NCI-H1436 (cell line): Measurements from ENCODE around the gene RTBDN.

ENCODE experiments used
- DNase-seq: peaks from one replicate; lab custom pipeline; 2025; lab: John Stamatoyannopoulos, UW

RTBDN gene

DNA sequence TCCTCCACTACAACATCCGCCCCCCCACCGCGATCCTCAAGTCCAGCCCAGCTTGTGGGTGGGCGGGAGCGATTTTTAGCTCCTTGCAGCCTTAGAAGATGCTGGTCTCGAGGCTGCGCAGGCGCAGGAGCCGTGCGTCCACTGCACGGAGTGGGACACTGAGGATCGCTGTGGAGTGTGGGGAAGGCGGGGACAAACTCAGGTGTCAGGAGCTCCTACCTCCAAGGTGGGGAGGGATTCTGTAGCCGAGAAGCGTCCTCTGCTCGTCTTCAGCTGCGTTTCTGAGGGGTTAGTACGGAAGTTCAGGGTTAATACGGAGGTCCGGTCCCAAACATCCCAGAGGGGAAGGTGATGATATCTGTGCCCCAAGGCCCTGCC is at the start of gene RTBDN:
TSS of gene RTBDN (minus strand) at position 14 of the 378 bp plus-strand sequence. CDS start 4,600 bp downstream, outside the sequence.
- no peak for DNase-seq

DNA sequence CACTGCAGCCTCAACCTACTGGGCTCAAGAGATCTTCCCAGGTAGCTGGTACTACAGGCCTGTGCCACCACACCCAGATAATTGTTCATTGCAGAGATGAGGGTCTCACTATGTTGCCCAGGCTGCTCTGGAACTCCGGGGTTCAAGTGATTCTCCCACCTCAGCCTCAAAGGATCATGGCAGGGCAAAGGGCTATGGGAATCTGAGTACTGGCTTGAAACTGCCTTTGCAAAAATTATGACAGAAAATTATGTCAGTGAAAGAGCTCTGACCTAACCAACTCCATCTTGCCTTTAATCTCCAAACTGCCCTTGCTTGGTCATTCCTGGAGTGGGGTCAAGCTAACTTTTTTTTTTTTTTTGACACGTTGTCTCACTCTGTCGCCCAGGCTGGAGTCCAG is 48.2 kb upstream of the RTBDN start:
- DNase-seq = no peak

DNA sequence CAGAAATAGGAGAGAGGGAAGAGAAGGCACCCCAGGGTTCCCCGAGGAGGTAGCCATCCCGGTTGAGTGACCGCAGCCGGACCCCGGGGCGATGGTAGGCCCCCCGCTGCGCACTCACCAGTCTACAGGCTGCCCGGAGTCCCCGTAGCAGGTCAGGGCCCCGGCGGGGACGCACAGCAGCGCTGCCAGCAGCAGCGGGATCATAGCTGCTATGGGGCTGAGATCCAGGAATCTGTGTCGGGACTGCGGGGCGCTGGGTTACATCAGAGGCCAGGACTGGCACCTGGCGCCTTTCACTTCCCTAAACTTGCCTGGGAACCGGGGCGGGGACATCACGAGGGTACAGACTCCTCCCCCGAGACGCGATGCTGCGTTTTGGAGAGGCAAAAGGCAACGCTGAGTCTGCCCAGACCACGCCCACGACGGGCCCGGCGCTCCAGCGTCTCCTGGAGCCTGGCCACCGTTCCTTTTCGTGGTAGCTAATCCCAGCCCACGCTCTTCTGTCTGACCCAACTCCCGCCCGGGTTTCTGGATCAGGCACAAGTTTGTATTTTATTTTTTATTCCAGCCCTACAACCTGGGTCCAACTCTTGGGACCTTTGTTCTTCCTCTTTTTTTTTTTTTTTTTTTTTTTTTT is 46.9 kb upstream of the RTBDN start, which contains the start of gene DNASE2:
TSS of gene DNASE2 (minus strand) at position 278 of the 637 bp plus-strand sequence. CDS start at position 204, 74 bp downstream.
- peak; percentile 97 for DNase-seq

DNA sequence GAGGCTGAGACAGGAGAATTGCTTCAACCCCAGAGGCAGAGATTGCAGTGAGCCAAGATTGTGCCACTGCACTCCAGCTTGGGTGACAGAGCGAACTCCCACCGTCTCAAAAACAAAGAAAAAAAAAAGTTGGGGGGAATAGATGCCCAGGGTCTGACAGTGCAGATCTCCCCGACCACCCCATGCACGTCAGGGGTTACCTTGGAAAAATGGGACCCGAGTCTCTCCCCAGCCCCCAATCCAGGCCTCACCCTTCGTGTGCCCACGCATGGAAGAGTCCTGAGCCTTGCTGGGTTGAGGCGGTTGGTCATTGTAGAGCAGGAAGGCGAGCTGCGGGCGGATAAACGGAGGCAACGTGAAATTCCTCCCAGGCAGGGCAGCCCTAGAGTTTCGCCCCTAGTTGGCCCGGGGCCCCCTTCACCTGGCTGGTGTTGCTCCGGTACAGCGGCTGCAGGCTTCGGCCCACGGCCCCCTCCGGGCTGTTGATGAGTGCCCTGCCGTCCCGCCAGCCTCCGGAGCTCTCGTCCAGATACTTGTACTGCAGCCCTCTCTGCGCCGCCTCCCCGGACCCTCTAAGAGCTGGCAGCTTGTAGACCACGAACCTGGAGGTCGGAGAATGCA is 46.3 kb upstream of the RTBDN start:
- DNase-seq = no peak

DNA sequence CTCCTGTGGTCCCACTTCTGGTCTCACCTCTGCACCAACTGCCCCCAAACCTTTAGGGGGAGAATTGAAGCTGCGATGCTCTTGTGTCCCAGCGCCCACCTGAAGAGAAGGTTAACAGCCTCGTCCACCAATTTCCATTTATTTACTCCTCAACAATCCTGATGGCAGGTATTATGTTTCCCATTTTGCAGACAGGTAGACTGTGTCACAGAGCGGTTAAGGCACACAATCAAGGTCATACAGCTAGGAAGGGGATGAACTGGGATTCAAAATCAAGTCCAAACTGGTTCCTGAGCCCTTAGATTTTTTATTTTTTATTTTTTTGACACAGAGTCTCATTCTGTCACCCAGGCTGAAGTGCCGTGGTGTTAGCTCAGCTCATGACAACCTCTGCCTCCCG is 40.7 kb upstream of the RTBDN start:
- DNase-seq = no peak

DNA sequence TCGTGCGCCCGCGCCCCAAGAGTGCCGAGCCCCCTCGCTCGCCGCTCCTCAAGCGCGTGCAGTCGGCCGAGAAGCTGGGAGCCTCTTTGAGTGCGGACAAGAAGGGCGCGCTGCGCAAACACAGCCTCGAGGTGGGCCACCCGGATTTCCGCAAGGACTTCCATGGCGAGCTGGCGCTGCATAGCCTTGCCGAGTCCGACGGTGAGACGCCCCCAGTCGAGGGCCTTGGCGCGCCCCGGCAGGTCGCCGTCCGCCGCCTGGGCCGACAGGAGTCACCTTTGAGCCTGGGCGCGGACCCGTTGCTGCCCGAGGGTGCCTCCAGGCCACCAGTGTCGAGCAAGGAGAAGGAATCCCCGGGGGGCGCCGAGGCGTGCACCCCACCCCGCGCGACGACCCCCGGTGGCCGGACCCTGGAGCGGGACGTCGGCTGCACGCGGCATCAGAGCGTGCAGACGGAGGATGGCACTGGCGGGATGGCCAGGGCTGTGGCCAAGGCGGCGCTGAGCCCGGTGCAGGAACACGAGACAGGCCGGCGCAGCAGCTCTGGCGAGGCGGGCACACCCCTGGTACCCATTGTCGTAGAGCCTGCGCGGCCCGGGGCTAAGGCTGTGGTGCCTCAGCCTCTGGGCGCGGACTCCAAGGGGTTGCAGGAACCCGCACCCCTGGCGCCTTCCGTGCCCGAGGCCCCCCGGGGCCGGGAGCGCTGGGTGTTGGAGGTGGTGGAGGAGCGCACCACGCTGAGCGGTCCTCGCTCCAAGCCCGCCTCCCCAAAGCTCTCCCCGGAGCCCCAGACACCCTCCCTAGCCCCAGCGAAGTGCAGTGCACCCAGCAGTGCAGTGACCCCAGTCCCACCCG is 39.7 kb upstream of the RTBDN start:
- no peak for DNase-seq

DNA sequence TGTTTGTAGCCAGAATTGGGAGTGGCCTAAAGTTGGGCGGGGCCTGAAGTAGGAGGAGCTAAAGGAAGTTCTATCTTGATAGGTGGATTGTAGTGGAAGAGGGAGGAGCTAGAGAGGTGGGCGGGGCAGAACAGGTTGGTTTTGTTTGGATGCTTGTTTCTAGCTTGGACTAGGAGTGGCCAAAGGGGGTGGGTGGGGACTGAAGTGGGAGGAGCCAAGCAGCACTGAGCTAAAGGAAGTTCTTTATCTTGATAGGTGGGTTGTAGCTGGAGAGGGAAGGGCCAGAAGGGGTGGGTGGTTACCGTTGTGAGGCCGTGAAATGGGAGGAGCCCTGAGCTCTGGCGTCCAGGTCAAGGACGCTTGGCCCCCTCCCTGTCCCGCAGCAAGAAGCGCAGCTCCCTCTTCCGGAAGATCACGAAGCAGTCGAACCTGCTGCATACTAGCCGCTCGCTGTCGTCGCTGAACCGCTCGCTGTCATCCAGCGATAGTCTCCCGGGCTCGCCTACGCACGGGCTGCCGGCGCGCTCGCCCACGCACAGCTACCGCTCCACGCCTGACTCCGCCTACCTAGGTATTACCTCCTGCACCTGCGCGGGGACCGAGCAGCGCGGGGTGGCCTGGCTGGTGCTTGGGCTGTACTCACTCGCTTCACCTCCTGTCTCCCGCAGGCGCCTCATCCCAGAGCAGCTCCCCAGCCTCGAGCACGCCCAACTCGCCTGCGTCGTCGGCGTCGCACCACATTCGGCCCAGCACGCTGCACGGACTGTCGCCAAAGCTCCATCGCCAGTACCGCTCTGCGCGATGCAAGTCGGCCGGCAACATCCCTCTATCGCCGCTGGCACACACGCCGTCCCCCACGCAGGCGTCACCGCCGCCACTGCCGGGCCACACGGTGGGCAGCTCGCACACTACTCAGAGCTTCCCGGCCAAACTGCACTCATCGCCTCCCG is 38.8 kb upstream of the RTBDN start:
- DNase-seq = peak; percentile 14

DNA sequence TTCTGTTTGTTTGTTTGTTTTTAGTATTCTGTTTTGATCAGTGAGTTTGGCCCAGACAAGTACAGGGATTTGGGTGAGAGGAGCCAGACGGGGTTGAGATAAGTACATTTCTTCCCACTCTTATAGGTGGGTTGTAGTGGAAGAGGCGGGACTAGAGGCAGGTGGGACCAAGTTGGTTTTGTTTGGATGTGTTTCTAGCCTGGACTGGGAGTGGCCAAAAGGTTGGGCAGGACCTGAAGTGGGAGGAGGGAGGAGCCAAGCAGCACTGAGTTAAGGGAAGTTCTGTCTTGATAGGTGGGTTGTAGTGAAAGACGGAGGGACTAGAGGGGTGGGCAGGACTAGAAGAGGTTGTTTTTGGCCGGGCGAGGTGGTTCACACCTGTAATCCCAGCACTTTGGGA is 37.9 kb upstream of the RTBDN start:
- no peak for DNase-seq

DNA sequence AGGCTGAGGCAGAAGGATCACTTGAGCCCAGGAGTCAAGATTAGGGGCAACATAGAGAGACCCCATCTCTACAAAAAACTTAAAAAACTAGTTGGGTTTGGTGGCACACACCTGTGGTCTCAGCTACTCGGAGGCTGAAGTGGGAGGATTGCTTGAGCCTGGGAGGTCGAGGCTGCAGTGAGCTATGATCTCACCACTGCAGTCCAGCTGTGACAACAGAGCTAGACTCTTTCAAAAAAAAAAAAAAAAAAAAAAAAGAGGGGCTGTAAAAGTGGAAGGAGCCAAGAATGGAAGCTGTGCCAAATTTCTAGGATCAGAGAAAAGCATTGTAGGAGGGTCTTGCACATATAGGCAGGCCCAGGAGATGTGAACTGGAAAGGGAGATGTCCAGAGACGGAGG is 37.3 kb upstream of the RTBDN start:
- DNase-seq = no peak

DNA sequence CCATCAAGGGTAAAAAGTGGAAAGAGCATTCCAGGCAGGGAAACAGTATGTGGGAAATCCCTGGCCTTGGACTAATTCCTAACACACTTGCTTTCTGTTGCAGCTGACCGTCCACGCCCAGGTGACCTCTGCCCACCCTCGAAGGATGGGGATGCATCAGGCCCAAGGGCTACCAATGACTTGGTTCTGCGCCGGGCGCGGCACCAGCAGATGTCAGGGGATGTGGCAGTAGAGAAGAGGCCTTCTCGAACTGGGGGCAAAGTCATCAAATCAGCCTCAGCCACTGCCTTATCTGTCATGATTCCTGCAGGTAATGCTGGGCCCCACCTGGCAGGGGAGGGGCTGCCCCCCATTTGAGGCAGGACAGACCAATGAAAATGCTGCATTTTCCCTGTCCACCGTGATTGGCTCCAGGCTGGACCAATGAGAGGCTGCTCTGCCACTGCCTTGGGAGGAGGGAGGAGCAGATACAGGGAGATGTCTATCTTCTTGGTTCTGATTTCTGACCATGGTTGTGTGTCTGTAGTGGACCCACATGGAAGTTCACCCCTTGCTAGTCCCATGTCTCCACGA is 34.2 kb upstream of the RTBDN start:
- DNase-seq = no peak

DNA sequence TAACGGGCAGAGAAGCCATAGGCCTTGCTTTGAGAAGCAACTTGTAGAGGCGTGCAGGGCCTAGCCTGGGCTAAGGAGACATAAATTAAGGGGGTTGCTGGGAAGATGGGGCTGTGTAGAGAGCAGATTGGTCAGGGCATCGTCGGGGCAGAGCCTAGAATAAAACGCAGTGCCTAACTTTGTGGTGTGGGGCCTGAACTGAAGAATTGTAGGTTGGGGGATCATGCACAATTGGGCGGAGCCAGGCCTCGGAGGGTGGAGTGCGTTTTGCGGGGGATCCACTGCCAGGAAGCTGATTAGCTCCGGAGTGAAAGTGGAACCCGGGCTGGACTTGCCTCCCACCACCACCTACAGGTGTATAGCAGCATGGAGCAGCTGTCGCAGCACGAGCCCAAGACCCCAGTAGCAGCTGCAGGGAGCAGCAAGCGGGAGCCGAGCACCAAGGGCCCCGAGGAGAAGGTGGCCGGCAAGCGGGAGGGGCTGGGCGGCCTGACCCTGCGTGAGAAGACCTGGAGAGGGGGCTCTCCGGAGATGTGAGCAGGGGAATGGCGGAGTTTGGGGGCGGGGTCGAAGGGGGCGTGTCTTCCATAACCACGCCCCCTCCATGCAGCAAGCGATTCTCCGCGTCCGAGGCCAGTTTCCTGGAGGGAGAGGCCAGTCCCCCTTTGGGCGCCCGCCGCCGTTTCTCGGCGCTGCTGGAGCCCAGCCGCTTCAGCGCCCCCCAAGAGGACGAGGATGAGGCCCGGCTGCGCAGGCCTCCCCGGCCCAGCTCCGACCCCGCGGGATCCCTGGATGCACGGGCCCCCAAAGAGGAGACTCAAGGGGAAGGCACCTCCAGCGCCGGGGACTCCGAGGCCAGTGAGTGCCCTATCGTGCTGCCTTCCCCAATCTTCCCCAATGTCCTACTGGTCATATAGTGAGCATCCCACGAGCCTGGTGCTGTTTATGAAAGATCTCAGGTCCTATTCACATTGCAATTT is 33.0 kb upstream of the RTBDN start:
- no peak for DNase-seq

DNA sequence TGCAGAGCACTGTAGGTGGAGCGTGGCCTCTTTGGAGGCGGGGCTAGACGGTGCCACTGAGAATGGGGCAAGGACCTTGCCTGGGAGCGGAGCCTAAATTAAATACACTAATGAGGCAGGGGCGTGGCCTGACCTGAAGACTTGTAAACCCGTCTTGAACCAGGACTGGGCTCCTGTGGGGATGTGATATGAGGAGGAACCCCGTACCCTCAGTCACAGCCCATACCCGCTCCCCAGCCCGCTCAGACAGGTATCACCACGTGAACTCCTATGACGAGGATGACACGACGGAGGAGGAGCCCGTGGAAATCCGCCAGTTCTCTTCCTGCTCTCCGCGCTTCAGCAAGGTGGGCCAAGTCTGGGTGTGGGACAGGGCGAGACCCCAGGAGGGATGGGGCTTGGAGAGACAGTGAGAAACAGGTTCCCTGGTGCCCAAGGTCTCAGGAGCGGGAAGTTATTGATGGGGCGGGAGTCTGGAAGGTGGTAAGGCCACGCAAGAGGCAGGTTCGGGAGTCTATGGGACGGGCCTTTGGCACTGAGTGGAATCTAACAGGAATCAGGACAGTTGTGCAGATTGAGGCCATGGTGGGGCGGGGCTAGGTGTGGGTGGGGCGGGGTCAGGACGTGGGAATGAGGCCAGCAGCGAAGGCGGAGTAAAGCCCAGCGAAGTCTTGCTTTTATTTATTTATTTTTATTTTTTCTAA is 32.2 kb upstream of the RTBDN start:
- DNase-seq = no peak

DNA sequence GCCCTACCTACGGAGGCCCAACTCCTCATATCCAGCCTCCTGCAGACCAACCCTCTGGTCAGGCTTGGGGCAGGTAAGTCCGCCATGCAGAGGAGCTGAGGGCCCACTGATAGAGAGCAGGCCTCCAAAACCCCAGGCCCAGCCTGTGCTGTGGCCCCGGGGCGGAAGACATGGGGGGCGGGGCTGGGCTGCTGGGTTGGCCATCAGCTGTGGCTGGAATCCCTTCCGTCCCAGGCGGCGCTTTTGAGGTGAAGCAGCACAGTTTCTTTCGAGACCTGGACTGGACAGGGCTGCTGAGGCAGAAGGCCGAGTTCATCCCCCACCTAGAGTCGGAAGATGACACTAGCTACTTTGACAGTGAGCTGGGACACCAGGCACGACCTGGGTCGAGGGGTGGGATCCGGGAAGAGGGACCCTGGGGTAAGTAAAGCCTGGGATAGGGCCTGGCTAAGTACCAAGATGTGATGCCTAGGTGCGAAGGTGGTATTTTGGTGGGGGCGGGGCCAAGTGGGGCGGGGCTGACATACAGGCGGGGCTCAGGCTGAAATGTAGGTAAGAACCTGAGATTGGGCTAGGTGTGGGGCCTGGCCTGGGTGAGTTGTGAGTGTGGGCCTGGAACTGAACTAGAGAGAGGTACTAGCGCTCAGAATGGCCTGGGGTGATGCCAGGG is 31.5 kb upstream of the RTBDN start:
- DNase-seq = no peak

DNA sequence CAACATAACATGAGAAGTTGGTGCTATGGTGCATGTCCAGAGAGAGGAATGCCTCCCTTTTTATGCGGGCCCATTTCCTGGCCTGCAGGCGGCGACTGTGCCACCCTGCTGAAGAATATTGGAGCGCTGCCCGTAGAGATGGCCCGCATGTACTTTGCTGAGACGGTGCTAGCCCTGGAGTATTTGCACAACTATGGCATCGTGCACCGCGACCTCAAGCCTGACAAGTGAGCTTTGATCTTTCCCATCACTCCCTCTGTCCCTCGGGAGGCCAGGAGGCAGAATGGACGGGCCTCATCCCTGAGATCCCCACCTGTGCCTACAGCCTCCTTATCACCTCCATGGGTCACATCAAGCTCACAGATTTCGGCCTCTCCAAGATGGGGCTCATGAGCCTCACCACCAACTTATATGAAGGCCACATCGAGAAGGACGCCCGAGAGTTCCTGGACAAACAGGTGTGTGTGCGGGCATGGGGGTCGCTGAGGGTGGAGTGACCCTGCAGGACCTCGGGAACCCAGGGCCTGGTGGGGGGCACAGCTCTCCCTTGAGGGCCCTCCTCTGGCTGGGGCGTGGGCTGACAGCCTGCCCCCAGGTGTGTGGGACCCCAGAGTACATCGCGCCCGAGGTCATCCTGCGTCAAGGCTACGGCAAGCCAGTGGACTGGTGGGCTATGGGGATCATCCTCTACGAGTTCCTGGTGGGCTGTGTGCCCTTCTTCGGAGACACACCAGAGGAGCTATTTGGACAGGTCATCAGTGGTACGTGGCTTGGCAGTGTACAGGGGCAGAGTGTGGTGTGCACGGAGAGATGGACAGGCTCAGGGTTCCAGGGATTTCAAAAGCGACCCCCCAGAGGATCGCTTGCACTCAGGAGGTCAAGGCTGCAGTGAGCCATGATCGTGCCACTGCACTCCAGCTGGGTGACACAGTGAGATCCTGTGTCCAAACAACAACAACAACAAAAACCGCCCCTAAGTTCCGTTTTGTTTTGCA is 30.6 kb upstream of the RTBDN start:
- DNase-seq = no peak

DNA sequence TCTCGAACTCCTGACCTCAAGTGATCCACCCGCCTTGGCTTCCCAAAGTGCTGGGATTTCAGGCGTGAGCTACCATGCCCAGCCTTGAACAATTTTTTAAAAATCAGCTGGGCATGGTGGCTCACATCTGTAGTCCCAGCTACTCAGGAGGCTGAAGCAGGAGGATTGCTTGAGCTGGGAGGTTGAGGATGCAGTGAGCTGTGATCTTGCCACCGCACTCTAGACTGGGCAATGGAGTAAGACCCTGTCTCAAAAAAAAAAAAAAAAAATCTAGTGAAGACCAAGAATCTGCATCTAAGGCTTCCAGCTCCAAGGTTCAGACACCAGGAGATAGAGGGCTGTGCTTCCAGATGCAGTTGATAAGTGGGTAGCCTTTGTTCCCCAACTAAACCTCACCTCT is 29.8 kb upstream of the RTBDN start:
- no peak for DNase-seq

DNA sequence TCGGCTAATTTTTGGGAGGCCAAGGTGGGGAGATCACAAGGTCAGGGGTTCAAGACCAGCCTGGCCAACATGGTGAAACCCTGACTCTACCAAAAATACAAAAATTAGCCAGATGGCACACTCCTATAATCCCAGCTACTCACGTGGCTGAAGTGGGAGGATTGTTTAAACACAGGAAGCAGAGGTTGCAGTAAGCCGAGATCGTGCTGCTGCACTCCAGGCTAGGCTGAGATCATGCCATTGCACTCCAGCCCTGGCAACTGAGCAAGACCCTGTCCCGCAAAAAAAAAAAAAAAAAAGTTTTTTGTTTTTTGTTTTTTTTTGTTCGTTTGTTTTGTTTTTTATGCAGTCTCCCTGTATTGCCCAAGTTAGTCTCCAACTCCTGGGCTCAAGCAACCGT is 25.2 kb upstream of the RTBDN start:
- no peak for DNase-seq

DNA sequence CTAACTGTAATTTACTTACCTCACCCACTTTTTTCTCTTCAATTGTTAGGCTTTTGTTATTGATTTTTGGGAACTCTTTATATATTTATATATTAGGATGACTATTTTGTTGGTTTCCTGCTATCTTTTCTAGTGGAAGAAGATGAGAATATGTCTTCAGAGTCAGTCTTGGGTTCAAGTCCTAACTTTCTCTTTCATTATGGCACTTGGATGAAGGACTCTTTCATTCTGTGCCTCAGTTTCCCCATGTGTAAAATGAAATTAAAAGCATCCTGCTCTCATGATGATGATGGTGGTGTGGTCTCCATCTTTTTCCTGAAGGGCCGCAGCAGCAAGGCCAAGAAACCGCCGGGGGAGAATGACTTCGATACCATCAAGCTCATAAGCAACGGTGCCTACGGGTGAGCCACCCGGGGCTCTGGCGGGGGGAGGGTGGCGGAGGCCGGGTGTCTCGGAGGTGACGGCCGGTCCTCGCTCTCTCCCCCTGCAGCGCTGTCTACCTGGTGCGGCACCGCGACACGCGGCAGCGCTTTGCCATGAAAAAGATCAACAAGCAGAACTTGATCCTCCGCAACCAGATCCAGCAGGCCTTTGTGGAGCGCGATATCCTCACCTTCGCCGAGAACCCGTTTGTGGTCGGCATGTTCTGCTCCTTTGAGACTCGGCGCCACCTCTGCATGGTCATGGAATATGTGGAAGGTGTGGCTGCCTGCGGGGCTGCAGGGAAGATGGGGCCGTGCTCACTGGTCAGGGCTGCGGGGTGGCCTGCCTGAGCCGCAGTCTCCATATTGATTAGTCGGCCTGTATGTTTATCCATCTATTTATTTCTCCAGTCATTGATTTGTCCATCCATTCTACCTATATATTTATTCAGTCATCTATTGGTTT is 23.9 kb upstream of the RTBDN start:
- no peak for DNase-seq
